ENCODE measurements around the gene EPG5. TPM values are rescaled to one million over a fixed set of nuclear protein-coding genes. Genes with fewer than 3 reads are reported as not detected.

Gene EPG5
- total and polyA plus RNA-seq, 9 of the 15 experiments (the other 6 are each of a cell fraction or from before 2014, with no cell fraction given) = 1.3 to 10.7 (median 5.2) TPM

- TF ChIP-seq ZNF239 (CRISPR knock-in tag; IDR thresholded peaks at IDR 0.05) = no peak
- no peak for TF ChIP-seq EHMT2 (IDR thresholded peaks at IDR 0.05)
- no peak for TF ChIP-seq THAP12 (CRISPR knock-in tag; IDR thresholded peaks at IDR 0.05)
- no peak for TF ChIP-seq HOMEZ (CRISPR knock-in tag; IDR thresholded peaks at IDR 0.05)
- TF ChIP-seq HBP1 (CRISPR knock-in tag; IDR thresholded peaks at IDR 0.05) = no peak
- TF ChIP-seq ASH1L (IDR thresholded peaks at IDR 0.05; ENCODE audit: borderline replicate concordance, low read depth, partially characterized antibody) = no peak
- no peak for TF ChIP-seq CC2D1A (IDR thresholded peaks at IDR 0.05)
- no peak for TF ChIP-seq HEY1 (CRISPR knock-in tag; IDR thresholded peaks at IDR 0.05; ENCODE audit: borderline replicate concordance)
- no peak for TF ChIP-seq SMAD4 (CRISPR knock-in tag; conservative IDR thresholded peaks at IDR 0.05)
- TF ChIP-seq ZBTB1 (CRISPR knock-in tag; IDR thresholded peaks at IDR 0.05; ENCODE audit: borderline replicate concordance, low read depth) = no peak
- no peak for TF ChIP-seq ZNF197 (CRISPR knock-in tag; IDR thresholded peaks at IDR 0.05; ENCODE audit: low read depth)
- TF ChIP-seq POLR2AphosphoS2 (IDR thresholded peaks at IDR 0.05; ENCODE audit: low read length) = no peak
- TF ChIP-seq ZNF589 (CRISPR knock-in tag; IDR thresholded peaks at IDR 0.05; ENCODE audit: low read depth) = no peak
- Histone ChIP-seq H3K9me1 (ENCODE audit: control insufficient read depth, insufficient read depth, low read length) (no peaks in the 10 kb centered on the region), H3K27me3 (ENCODE audit: control insufficient read depth in 2 of 2, insufficient read depth in 2 of 2, low read length in 2 of 2) (no peaks in the 10 kb centered on the region), H3K27ac (ENCODE audit: extremely low read depth, low read depth, low read length) (no peak overlapping the region), H3K79me2 (ENCODE audit: control insufficient read depth, insufficient read depth, low read length) (no peaks in the 10 kb centered on the region), H3K4me3 (no peak overlapping the region), H4K20me1 (replicated peaks; ENCODE audit: control insufficient read depth, insufficient read depth, low read length) (no peaks in the 10 kb centered on the region), H3K9ac (ENCODE audit: insufficient read depth in 1 of 2, low read depth in 2 of 2, low read length in 2 of 2) (no peak overlapping the region), H3K4me1 (replicated peaks in 1 of 2; ENCODE audit: control insufficient read depth in 2 of 2, insufficient read depth in 2 of 2, low read length in 2 of 2) (peaks cover 0 to 7% of the 10 kb centered on the region in 2 experiments; a peak in 2 of 5 replicates), H3K36me3 (ENCODE audit: control insufficient read depth, insufficient read depth, low read length) (no peaks in the 10 kb centered on the region), H3K9me3 (replicated peaks; ENCODE audit: control insufficient read depth, insufficient read depth, low read depth, low read length) (no peaks in the 10 kb centered on the region), H2AFZ (ENCODE audit: low read depth, low read length) (no peak overlapping the region), H3K4me2 (ENCODE audit: insufficient read depth, low read length) (no peak overlapping the region)
- DNase-seq (ENCODE audit: extremely low read depth in 1 of 4, low spot score in 3 of 4) = no peak
- no peak for FAIRE-seq
- 49% methylated on average over 8 of the region's 12 CpGs for WGBS (ENCODE audit: insufficient coverage, low coverage, missing lambda C conversion rate)
- no TSS peak for BruUV-seq (replicated peaks)
- intact Hi-C loops (cut with micrococcal nuclease) (no loop called here), in situ Hi-C loops (cut with MboI) (no loop called here)
- ATAC-seq = no peak
- POLR2A ChIA-PET = no interaction called here
- CTCF ChIA-PET (ENCODE audit: low intra/inter-chr PET ratio) = no interaction called here
Measured at GRCh38 chr18:45841765-45842442, 125.2 kb downstream of the EPG5 start.
